ENCODE measurements around the gene USP12.
"Not testable (repeated sequence)": the region's sequence is repeated elsewhere in the genome, so short reads cannot be mapped to it uniquely, and the experiment has no call there.

The USP12 gene

DNA sequence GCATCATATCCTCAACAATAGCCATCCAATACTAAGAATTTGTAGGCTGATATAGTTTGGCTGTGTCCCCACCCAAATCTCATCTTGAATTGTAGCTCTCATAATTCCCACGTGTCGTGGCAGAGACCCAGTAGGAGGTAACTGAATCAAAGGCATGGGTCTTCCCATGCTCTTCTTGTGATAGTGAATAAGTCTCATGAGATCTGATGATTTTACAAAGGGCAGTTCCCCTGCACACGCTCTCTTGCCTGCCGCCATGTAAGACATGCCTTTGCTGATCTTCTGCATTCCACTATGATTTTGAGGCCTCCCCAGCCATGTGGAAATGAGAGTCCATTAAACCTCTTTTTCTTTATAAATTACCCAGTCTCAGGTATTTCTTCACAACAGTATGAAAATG is 48.2 kb downstream of the USP12 start:
- DNase-seq (ENCODE audit: low read depth in 3 of 3) = not testable (repeated sequence)

DNA sequence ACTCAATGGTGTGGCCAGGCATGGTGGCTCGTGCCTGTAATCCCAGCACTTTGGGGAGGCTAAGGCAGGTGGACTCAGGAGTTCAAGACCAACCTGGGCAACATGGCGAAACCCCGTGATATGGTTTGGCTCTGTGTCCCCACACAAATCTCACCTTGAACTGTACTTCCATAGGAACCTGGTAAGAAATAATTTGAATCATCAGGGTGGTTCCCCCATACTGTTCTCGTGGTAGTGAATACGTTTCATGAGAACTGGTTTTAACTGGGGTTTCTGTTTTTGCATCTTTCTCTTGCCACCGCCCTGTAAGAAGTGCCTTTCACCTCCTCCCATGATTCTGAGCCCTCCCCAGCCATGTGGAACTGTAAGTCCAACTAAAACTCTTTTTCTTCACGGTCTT is 49.6 kb downstream of the USP12 start:
- DNase-seq (ENCODE audit: low read depth in 3 of 3) = no peak

DNA sequence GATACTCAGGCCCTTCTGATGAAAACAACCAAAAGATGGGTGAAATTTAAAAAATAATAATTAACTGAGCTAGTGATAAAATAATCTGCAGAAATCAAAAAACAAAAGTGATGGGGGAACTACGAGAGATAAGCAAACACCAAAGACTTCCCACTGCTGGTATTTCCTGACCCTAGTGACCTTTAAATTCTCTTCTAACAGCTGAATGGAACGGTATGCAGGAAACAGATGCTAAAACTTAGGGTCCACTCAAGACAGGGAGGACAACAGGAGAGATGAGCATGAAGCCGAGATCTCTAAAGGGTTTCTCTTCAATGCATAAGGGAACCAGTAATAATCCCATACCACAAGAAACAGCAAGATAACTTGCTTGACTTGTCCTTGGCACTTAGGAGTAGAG is 50.8 kb downstream of the USP12 start:
- DNase-seq (ENCODE audit: low read depth in 3 of 3) = no peak

DNA sequence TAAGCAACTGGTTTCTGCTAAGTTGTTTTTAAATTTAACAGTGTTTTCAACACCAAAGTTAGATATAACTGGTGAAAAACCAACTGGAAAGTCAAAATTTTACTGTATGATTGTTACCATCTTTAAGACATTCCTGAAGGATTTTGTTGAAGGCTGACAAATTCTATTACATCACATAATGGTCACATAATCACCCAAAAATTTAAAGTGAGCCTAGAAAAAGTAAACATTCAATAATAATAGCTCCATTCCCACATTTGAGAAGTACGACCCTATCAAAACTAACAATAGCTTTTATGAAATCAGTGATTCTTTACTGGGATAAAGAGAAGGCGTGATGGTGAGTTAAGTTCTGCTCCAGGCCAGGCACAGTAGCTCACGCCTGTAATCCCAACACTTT is 51.6 kb downstream of the USP12 start:
- DNase-seq (ENCODE audit: low read depth in 3 of 3) = no peak

DNA sequence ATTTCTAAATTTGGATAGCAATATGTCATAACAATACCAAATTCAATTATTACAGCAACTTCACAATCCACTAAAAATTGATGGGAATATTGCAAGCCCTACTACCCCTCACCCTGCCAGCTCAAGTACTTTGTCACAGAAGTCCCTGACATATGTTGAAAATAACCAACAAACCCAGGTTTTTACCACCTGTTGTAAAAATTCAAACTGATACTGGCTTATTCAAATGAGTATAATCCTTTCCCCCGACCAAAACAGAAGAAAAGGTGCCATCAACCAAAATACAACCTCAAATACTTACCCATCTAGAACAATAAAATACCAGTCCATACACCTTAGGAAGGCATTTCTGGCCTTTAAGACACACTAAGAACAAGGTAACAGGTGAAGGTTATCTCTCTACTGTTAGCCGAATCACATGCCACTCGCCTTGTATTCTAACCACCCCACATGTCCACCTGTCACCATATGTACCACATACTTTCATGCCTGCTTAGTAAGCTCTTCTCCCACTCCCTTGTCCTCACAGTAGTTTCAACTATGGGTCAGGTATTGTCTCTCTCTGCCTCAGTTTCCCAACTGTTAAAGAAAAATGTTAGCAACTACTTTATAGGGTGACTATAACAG is 53.1 kb downstream of the USP12 start:
- no peak for DNase-seq (ENCODE audit: low read depth in 3 of 3)

DNA sequence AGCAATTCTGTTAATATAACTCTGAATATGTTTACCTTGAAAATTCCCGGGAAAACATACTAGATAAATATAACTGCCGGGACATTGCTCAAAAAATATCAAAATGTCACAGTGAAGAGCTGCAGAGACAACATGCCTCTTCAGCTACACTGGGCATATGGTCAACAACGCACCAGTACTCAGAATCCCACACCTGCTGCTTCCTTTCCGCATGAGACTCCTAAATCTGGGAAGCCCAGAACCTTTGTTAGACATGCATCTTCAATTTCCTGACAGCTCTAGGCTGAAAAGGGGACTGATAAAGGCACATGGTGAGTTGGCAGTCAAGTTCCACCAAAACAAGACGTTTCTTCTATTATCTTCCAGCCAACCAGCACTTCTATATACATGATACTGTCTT is 53.7 kb downstream of the USP12 start:
- DNase-seq (ENCODE audit: low read depth in 3 of 3) = no peak

DNA sequence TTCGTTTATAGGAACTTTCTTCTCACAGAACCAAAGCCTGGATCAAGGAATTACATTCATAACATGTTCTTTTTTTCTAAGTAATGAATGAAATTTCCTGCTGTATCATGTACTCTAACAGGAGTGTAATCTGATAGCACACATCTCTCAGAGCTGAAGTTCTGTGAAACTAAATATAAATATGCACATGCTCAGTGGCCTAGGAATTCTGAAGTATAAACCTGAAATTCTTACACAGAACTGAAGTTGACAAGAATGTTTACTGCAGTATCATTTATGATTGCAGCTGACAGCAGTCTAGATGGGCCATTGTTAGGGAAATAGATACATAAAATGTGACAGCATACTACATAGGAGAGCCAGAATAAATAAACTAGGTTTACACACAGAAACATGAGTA is 54.5 kb downstream of the USP12 start:
- DNase-seq (ENCODE audit: low read depth in 3 of 3) = no peak

DNA sequence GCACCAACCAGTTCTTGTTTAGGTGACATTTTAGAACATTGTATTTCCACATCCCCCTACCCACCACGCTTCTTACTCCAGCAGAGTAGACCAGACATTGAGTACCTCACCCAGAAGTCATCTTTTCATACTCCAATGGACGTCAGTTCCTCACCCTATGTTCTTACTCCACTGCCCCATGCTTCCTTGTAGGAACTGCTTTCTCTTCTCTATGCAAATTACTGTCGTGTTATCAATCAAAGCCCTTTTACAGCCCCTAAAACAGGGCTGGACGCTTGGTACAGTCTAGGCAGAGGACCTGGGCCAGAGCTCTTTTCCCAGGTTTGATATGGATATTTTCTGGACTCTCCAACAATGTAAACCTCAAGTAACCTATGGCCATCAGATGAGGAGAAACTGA is 58.2 kb downstream of the USP12 start:
- no peak for DNase-seq (ENCODE audit: low read depth in 3 of 3)

DNA sequence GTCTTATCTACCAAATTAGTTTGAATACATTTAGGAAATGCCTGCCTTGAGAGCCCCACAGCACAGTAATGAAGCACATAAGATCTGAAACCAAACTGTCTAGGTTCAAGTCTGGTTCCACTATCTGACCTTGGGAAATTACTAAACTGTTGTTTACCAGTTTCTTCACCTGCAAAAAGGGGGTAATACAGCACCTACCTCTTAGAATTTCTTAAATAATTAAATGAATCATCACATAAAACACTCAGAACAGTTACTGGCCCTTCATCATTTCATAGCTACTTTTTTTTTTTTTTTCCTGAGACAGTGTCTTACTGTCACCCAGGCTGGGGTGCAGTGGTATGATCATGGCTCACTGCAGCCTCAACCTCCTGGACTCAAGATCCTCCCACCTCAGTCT is 59.6 kb downstream of the USP12 start:
- no peak for DNase-seq (ENCODE audit: low read depth in 3 of 3)

DNA sequence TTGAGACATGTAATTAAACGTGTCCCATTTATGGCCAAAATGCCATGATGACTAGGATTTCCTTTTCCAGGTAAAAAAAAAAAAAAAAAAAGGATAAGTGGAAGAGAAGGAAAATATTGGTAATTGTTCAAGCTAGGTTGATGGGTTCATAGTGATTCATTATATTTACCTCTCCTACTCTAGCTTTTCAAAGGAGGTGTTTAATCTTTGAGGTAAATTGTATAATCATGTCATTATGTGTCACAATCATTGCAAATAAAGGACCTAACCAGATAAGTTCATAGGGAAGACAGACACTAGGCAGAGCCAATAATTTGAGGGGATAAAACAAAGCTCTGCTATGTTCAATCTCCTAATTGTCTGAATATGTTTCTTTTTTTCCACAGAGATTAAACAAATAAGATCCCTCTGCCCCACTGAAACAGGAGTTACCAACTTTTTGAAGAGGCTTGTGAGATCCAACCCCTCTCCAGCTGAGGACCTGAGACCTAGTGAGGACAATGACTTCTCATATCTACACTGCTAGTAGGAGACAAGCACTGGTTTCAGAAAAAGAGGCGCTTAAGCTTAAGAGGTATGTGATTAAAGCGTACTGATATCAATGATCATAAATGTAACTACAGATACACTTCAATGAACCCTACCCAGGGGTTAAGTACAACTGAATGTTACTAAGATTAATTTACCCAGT is 61.4 kb downstream of the USP12 start:
- DNase-seq (ENCODE audit: low read depth in 3 of 3) = no peak

DNA sequence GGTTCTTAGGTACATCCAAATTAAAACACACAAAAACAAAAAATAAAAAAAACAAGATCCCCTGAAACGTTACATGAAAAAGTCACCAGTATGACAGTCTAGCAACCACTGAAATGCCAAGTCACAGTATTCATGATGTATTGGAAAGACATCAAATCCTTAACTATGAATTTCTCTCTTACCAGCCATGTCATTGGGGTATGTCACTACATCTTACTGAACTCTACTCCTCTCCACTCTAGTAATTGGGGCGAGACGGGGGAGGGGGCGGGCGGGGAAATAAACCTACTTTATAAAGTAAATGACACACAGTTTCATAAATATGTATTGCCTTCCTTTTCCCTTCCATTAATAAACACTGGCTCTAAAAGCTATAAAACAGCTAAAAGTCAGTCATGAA is 65.5 kb downstream of the USP12 start:
- no peak for DNase-seq (ENCODE audit: low read depth in 3 of 3)

DNA sequence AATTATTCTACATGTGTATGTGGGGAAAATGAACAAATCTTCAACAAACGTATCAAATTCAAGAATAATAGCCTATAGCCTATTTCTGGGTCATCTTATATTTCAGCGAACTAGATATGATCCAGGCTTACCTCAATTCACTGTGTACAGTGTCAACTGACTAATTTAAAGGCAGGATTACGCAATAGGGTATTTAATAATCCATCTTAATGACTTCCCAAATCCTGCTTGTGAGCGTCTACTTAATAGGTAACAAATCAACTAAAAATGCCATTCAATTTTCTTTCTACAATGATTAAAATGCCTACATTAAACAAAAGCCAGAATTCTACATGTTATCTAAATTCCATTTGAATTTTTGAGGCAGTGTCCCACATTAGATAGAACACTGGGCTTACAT is 67.0 kb downstream of the USP12 start:
- no peak for DNase-seq (ENCODE audit: low read depth in 3 of 3)

DNA sequence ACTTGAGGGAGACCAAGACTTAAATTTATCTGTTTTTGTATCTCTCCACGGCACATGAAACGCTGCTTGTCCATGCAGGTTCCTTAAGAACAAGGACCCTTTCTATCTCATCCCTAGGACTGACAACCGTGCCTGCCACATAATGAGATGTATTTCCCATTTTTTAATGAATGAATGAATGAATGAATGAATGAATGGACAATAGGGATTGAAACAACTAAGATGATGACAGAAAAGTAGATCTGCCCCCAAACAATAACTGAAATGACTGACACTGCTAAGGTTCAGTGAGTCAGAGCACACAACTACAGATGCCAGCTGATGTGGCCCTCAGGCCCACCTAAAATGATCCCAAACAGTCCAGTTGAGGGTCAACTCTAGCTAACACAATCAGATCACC is 69.8 kb downstream of the USP12 start:
- no peak for DNase-seq (ENCODE audit: low read depth in 3 of 3)

DNA sequence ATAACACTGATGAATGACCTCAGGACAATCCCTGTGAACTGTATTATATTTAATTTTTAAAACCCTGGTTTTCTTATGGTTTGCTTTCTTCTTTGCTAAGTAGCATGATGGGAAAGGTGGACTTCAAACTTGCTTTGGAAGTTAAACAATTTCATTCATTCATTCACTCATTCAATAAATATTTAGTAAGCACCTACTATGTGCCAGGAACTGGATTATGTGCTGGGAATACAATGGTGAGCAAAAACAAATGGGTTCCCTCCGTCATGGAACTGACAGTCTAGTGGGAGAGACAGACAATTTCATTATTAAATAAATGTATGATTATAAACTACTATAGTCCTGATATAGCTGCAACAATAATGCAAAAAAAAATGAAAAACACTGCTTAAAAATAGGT is 70.3 kb downstream of the USP12 start:
- no peak for DNase-seq (ENCODE audit: low read depth in 3 of 3)

DNA sequence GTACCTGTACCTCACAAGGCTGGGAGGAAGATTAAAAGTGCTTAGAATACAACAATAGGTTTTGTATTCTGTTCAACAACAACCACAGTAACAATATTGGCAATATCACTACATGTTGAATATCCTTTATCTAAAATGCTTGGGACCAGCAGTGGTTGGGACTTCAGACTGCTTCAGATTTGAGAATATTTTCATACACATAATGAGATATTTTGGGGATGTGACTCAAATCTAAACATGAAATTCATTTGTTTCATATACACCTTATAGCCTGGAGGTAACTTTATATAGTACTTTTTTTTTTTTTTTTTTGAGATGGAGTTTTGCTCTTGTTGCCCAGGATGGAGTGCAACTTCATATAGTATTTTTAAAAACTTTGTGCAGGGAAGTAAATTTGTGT is 73.9 kb downstream of the USP12 start:
- no peak for DNase-seq (ENCODE audit: low read depth in 3 of 3)

DNA sequence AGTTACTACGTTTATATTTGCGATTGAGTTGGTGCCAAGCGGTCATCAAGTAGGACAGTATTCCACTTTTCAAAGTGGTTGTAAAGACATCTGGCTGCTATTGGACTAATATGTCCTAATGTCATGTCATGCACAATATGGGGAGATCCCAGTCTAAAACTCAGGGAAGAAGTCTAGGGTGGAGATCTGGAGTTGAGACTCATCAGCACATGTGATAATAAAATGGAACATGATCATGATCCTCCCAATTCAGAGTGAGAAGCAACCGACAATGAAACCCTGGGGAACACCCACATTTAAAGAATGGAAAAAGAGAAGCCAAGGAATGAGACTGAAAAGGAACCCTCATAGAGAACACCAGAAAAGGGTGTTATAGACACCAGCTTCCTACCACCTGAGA is 80.2 kb downstream of the USP12 start:
- DNase-seq (ENCODE audit: low read depth in 3 of 3) = no peak

DNA sequence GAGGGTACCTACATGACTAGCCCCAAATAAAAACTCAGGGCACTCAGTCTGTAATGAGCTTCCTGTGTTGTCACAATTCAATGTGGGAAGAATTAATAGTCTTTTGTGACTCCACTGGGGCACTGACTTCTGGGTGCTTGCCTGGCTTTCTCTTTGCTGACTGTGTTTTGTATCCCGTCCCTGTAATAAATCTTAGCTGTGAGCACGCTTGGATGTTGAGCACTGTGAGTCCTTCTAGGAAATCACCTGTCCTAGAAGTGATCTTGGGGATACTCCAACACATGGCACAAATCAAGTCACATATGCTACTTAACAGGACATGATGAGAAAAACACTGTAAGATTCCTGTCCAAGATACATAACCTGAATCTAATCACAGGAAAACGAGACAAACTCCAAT is 83.0 kb downstream of the USP12 start:
- no peak for DNase-seq (ENCODE audit: low read depth in 3 of 3)

DNA sequence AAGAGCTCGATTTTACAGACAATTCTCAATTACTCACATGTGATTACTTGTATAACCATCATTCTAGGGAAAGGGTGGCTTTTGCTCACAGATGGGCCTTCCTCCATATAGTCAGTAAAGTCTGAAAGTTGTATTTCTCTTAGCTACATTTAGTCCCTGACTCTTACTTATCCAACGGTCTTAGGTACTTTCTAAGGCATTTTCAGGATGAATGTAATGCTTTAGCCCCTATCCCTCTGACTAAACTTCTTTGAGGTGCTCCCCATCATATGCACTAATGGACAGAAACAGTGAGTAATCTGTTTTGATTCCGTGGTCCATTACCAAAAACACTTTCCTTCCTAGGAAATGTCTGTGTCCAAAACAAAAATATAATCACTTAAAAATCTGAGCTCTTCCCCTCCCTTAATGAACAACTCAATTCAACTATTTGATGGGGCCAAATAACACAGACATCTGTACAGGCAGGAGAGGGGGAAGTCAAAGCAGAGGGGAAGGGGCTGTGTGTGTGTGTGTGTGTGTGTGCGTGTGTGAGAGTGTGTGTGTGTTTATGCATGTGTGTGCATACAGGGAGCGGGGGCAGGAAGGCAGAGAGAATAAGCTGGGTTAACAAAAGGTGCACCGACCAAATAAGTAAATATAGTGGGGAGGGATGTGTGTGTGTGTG is 84.9 kb downstream of the USP12 start:
- no peak for DNase-seq (ENCODE audit: low read depth in 3 of 3)

DNA sequence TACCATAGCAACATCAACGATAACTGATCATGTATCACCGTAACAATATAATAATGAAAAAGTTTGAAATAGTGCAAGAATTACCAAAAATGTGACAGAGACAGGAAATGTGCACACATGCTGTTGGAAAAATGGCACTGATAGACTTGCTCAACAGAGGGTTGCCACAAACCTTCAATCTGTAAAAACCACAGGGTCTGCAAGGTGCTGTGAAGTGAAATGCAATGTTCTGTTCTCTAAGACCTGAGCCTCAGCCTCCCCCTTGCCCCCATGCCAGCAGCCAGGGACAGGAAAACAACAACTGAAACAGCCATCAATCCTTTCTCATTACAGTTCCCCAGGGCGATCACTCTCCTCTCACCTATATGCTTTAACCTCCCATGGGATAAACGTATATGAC is 88.4 kb downstream of the USP12 start:
- DNase-seq (ENCODE audit: low read depth in 3 of 3) = no peak

DNA sequence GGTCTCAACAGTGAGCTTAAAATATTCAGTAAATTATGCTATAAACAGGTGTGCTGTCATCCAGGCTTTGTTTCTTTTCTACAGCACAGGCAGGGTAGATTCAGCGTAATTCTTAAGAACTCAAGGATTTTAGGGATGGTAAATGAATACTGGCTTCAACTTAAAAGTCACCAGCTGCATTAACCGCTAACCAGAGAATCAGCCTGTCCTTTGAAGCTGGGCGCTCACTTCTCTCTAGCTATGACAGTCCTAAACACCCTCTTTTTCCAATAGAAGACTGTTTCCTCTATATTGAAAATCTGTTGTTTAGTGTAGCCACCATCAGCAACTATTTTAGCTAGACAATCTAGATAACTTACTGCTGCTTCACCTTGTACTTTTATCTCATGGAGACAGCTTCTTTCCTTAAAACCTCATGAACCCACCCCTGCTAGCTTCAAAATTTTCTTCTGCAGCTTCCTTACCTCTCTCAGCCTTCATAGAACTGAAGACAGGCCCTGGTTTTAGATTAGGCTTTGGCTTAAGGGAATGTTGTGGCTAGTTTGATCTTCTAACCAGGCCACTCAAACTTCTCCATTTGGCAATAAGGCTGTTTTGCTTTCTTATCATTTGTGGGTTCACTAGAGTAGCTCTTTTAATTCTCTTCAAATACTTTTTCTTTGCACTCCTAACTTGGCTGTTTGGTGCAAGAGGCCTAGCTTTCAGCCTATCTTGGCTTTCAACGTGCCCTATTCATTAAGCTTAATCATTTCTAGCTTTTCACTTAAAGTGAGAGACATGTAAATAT is 89.5 kb downstream of the USP12 start:
- no peak for DNase-seq (ENCODE audit: low read depth in 3 of 3)

DNA sequence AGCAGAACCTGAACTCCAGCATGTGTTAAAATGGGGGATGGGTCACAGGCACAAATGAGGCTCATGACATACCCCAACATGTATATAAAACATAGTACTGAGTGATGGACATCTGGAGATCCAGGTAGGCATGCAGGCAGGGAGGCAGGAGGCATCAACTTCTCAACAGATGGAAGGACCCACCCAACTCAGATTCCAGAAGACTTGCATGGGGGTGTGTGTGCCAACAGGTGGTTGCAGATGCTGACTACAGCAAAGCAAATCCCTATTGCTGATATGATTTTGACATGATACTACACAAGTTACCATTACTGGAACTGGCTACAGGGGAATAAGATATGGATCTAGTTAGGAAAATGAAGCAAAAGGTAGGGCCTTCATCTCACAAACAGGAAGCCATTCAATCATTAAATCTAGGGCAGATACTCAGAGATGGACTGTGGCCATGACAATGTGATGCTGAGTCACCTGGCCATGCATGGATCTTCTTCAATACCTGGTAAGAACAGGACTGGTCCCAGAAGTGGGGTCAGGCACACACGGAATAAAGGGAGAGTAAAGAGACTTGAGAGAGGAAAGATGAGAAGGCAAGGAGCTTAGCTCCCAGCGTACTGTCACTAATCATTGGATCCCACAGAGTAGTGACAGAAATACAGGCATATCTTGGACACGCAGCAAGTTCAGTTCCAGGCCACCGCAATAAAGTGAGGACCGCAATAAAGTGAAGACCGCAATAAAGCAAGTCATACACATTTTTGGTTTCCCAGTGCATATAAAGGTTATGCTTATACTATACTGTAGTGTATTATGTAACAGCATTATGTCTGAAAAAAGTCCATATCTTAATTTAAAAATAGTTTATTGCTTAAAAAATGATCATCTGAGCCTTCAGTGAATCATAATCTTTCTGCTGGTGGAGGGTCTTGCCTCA is 91.3 kb downstream of the USP12 start:
- DNase-seq (ENCODE audit: low read depth in 3 of 3) = no peak
